ENCODE data around the gene FNBP1L. TPM values are rescaled to one million over a fixed set of nuclear protein-coding genes. Genes with fewer than 3 reads are reported as not detected.
A peak's percentile ranks its signal among the peaks of the same experiment; 100 is the strongest.

The FNBP1L gene
- total RNA-seq, 2 experiments from 2014 or later = 0.17 to 0.21 TPM

GRCh38 chr1:93571623-93572310 is 123.8 kb downstream of the FNBP1L start:
- H3K36me3 Mint-ChIP-seq (ENCODE audit: low read depth) = no peaks in the 10 kb centered on the region
- CTCF ChIA-PET = interaction anchor here (0.7 kb wide), 2 partner anchors 57 to 380 kb away, joined by 3 to 5 read pairs; no protein-coding TSS in a partner anchor
- H3K4me1 Mint-ChIP-seq (ENCODE audit: low read depth) = no peaks in the 10 kb centered on the region
- no peaks in the 10 kb centered on the region for H3K9me3 Mint-ChIP-seq
- intact Hi-C loops (cut with micrococcal nuclease) = no loop called here
- no peaks in the 10 kb centered on the region for H3K27me3 Mint-ChIP-seq (ENCODE audit: low read depth)
- no peak for DNase-seq
- H3K27ac Mint-ChIP-seq = no peak overlapping the region
- H3K4me3 Mint-ChIP-seq = no peak overlapping the region

- Mint-ChIP-seq H3K4me3 (no peak overlapping the region), H3K36me3 (ENCODE audit: low read depth) (no peaks in the 10 kb centered on the region), H3K9me3 (no peaks in the 10 kb centered on the region), H3K27me3 (ENCODE audit: low read depth) (no peaks in the 10 kb centered on the region), H3K27ac (no peak overlapping the region), H3K4me1 (ENCODE audit: low read depth) (no peaks in the 10 kb centered on the region)
- no peak for DNase-seq
- CTCF ChIA-PET = interaction anchor here (0.5 to 1.5 kb wide), 2 partner anchors 32 to 269 kb away, joined by 4 to 5 read pairs; no protein-coding TSS in a partner anchor
- intact Hi-C loops (cut with micrococcal nuclease) = no loop called here
Observed at GRCh38 chr1:93573940-93574469, 126.1 kb downstream of the FNBP1L start.

GRCh38 chr1:93574511-93574910 is 126.6 kb downstream of the FNBP1L start:
- no peak for DNase-seq
- Mint-ChIP-seq H3K27ac (no peak overlapping the region), H3K4me1 (ENCODE audit: low read depth) (no peaks in the 10 kb centered on the region), H3K27me3 (ENCODE audit: low read depth) (no peaks in the 10 kb centered on the region), H3K4me3 (no peak overlapping the region), H3K36me3 (ENCODE audit: low read depth) (no peaks in the 10 kb centered on the region), H3K9me3 (no peaks in the 10 kb centered on the region)
- CTCF ChIA-PET = interaction anchor here (0.5 to 1.5 kb wide), 2 partner anchors 32 to 270 kb away, joined by 4 to 5 read pairs; no protein-coding TSS in a partner anchor
- intact Hi-C loops (cut with micrococcal nuclease) = no loop called here

- intact Hi-C loops (cut with micrococcal nuclease) = no loop called here
- H3K9me3 Mint-ChIP-seq = no peaks in the 10 kb centered on the region
- no peaks in the 10 kb centered on the region for H3K36me3 Mint-ChIP-seq (ENCODE audit: low read depth)
- H3K4me3 Mint-ChIP-seq = no peak overlapping the region
- H3K27ac Mint-ChIP-seq = no peak overlapping the region
- H3K4me1 Mint-ChIP-seq (ENCODE audit: low read depth) = no peaks in the 10 kb centered on the region
- CTCF ChIA-PET = interaction anchor here (1.5 kb wide), 1 partner anchor 270 kb away, joined by 4 read pairs; no protein-coding TSS in a partner anchor
- no peak for DNase-seq
- H3K27me3 Mint-ChIP-seq (ENCODE audit: low read depth) = no peaks in the 10 kb centered on the region
Observed at GRCh38 chr1:93574991-93575390, 127.1 kb downstream of the FNBP1L start.

- Mint-ChIP-seq H3K9me3 (no peaks in the 10 kb centered on the region), H3K27ac (no peak overlapping the region), H3K36me3 (ENCODE audit: low read depth) (no peaks in the 10 kb centered on the region), H3K4me3 (no peak overlapping the region), H3K27me3 (ENCODE audit: low read depth) (no peaks in the 10 kb centered on the region), H3K4me1 (ENCODE audit: low read depth) (no peaks in the 10 kb centered on the region)
- DNase-seq = no peak
- intact Hi-C loops (cut with micrococcal nuclease) = no loop called here
- CTCF ChIA-PET = no interaction called here
Observed at GRCh38 chr1:93575621-93576284, 127.8 kb downstream of the FNBP1L start.

- no peaks in the 10 kb centered on the region for H3K9me3 Mint-ChIP-seq
- no peak overlapping the region for H3K27ac Mint-ChIP-seq
- no peaks in the 10 kb centered on the region for H3K36me3 Mint-ChIP-seq (ENCODE audit: low read depth)
- no peak for DNase-seq
- CTCF ChIA-PET = no interaction called here
- H3K4me3 Mint-ChIP-seq = no peak overlapping the region
- intact Hi-C loops (cut with micrococcal nuclease) = no loop called here
- H3K27me3 Mint-ChIP-seq (ENCODE audit: low read depth) = no peaks in the 10 kb centered on the region
- no peaks in the 10 kb centered on the region for H3K4me1 Mint-ChIP-seq (ENCODE audit: low read depth)
Observed at GRCh38 chr1:93576346-93576745, 128.4 kb downstream of the FNBP1L start.

GRCh38 chr1:93576746-93577145 is 128.8 kb downstream of the FNBP1L start:
- H3K9me3 Mint-ChIP-seq = no peaks in the 10 kb centered on the region
- DNase-seq = no peak
- H3K4me1 Mint-ChIP-seq (ENCODE audit: low read depth) = no peaks in the 10 kb centered on the region
- H3K27me3 Mint-ChIP-seq (ENCODE audit: low read depth) = no peaks in the 10 kb centered on the region
- CTCF ChIA-PET = no interaction called here
- intact Hi-C loops (cut with micrococcal nuclease) = no loop called here
- H3K27ac Mint-ChIP-seq = no peak overlapping the region
- no peaks in the 10 kb centered on the region for H3K36me3 Mint-ChIP-seq (ENCODE audit: low read depth)
- H3K4me3 Mint-ChIP-seq = no peak overlapping the region

- H3K9me3 Mint-ChIP-seq = no peaks in the 10 kb centered on the region
- H3K27me3 Mint-ChIP-seq (ENCODE audit: low read depth) = no peaks in the 10 kb centered on the region
- no peak overlapping the region for H3K27ac Mint-ChIP-seq
- intact Hi-C loops (cut with micrococcal nuclease) = no loop called here
- CTCF ChIA-PET = interaction anchor here (0.5 kb wide), 1 partner anchor 603 kb away, joined by 3 read pairs; no protein-coding TSS in a partner anchor
- no peaks in the 10 kb centered on the region for H3K4me1 Mint-ChIP-seq (ENCODE audit: low read depth)
- H3K36me3 Mint-ChIP-seq (ENCODE audit: low read depth) = no peaks in the 10 kb centered on the region
- H3K4me3 Mint-ChIP-seq = no peak overlapping the region
- no peak for DNase-seq
Observed at GRCh38 chr1:93577536-93578432, 129.9 kb downstream of the FNBP1L start.

GRCh38 chr1:93578433-93578830 is 130.5 kb downstream of the FNBP1L start:
- H3K4me1 Mint-ChIP-seq (ENCODE audit: low read depth) = no peaks in the 10 kb centered on the region
- H3K27me3 Mint-ChIP-seq (ENCODE audit: low read depth) = no peaks in the 10 kb centered on the region
- no peaks in the 10 kb centered on the region for H3K36me3 Mint-ChIP-seq (ENCODE audit: low read depth)
- DNase-seq = no peak
- CTCF ChIA-PET = no interaction called here
- H3K4me3 Mint-ChIP-seq = no peak overlapping the region
- H3K27ac Mint-ChIP-seq = peak overlapping the region; percentile 56
- intact Hi-C loops (cut with micrococcal nuclease) = no loop called here
- H3K9me3 Mint-ChIP-seq = no peaks in the 10 kb centered on the region

GRCh38 chr1:93578911-93579825 is 131.2 kb downstream of the FNBP1L start:
- CTCF ChIA-PET = interaction anchor here (0.6 kb wide), 1 partner anchor 41 kb away, joined by 3 read pairs; no protein-coding TSS in a partner anchor
- no peak overlapping the region for H3K27ac Mint-ChIP-seq
- H3K4me1 Mint-ChIP-seq (ENCODE audit: low read depth) = no peaks in the 10 kb centered on the region
- intact Hi-C loops (cut with micrococcal nuclease) = no loop called here
- no peaks in the 10 kb centered on the region for H3K36me3 Mint-ChIP-seq (ENCODE audit: low read depth)
- H3K27me3 Mint-ChIP-seq (ENCODE audit: low read depth) = no peaks in the 10 kb centered on the region
- no peak for DNase-seq
- no peak overlapping the region for H3K4me3 Mint-ChIP-seq
- H3K9me3 Mint-ChIP-seq = no peaks in the 10 kb centered on the region

GRCh38 chr1:93579891-93580290 is 132.0 kb downstream of the FNBP1L start:
- no peak for DNase-seq
- no peaks in the 10 kb centered on the region for H3K27me3 Mint-ChIP-seq (ENCODE audit: low read depth)
- H3K27ac Mint-ChIP-seq = no peak overlapping the region
- intact Hi-C loops (cut with micrococcal nuclease) = no loop called here
- no peaks in the 10 kb centered on the region for H3K36me3 Mint-ChIP-seq (ENCODE audit: low read depth)
- CTCF ChIA-PET = interaction anchor here (0.6 kb wide), 1 partner anchor 42 kb away, joined by 3 read pairs; no protein-coding TSS in a partner anchor
- H3K4me1 Mint-ChIP-seq (ENCODE audit: low read depth) = no peaks in the 10 kb centered on the region
- H3K4me3 Mint-ChIP-seq = no peak overlapping the region
- H3K9me3 Mint-ChIP-seq = no peaks in the 10 kb centered on the region

All from activated naive CD4-positive, alpha-beta T cell treated with anti-CD3 and anti-CD28 coated beads for 36 hours (primary cell).